ENCODE measurements around the gene CYSTM1.

Gene CYSTM1

DNA sequence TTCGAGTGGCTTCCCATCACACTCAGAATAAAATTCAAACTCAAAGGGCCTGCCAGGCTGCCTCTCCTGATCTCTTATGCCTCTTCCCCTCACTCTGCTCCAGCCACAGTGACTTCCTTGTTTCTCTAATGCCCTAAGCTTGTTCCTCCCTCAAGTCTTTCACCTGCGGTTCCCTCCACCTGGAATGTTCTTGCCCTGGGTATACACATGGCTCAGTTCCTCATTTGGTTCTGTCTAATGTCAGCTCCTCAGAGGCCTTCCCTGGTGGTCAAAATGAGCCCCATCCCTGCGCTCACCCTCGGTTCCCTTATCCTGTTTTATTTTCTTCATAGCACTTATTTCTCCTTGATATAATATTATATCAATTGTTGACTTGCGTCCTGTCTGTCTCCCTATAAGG is 12.7 kb upstream of the CYSTM1 start:
- CTCF ChIA-PET: interaction anchor here (0.6 to 1.4 kb wide), 2 partner anchors 88 to 183 kb away, joined by 4 to 7 read pairs; no protein-coding TSS in a partner anchor
- POLR2A ChIA-PET: no interaction called here
- TF ChIP-seq ZBTB11 (tag by site-specific recombination; conservative IDR thresholded peaks at IDR 0.05; ENCODE audit: low read depth) (no peak), ZNF555 (tag by site-specific recombination; conservative IDR thresholded peaks at IDR 0.05) (no peak), ZNF501 (tag by site-specific recombination; IDR thresholded peaks at IDR 0.05) (no peak), ZNF621 (tag by site-specific recombination; IDR thresholded peaks at IDR 0.05) (no peak), ZNF302 (tag by site-specific recombination; IDR thresholded peaks at IDR 0.05; ENCODE audit: low read depth) (no peak), WT1 (tag by site-specific recombination; IDR thresholded peaks at IDR 0.05) (no peak), ZNF280D (tag by site-specific recombination; IDR thresholded peaks at IDR 0.05) (no peak), SALL2 (tag by site-specific recombination; IDR thresholded peaks at IDR 0.05; ENCODE audit: borderline replicate concordance) (no peak), FEZF1 (tag by site-specific recombination; IDR thresholded peaks at IDR 0.05) (no peak), ZNF518A (tag by site-specific recombination; conservative IDR thresholded peaks at IDR 0.05; ENCODE audit: low read depth) (no peak), ZBTB6 (tag by site-specific recombination; IDR thresholded peaks at IDR 0.05) (no peak), ZNF132 (tag by site-specific recombination; IDR thresholded peaks at IDR 0.05; ENCODE audit: borderline replicate concordance) (no peak), PRDM2 (tag by site-specific recombination; IDR thresholded peaks at IDR 0.05; ENCODE audit: borderline replicate concordance) (no peak), ZNF114 (tag by site-specific recombination; IDR thresholded peaks at IDR 0.05) (no peak), ZNF654 (tag by site-specific recombination; IDR thresholded peaks at IDR 0.05; ENCODE audit: low read depth) (no peak), ZNF354C (tag by site-specific recombination; IDR thresholded peaks at IDR 0.05; ENCODE audit: borderline replicate concordance, low read depth) (no peak), HOXA7 (CRISPR knock-in tag; IDR thresholded peaks at IDR 0.05; ENCODE audit: borderline replicate concordance) (no peak)

More for the DNA sequence above, 12.7 kb upstream of the CYSTM1 start:
- Histone ChIP-seq H3K27ac (ENCODE audit: extremely low read depth, low read depth, low read length) (no peak overlapping the region), H3K4me1 (ENCODE audit: control insufficient read depth, insufficient read depth, low read length) (no peaks in the 10 kb centered on the region), H3K4me3 (ENCODE audit: low read depth, low read length) (no peak overlapping the region), H3K36me3 (ENCODE audit: control insufficient read depth in 2 of 2, insufficient read depth in 1 of 2, low read length in 2 of 2) (no peaks in the 10 kb centered on the region), H3K9me3 (ENCODE audit: control insufficient read depth, insufficient read depth, low read depth, low read length) (no peaks in the 10 kb centered on the region)
